ENCODE measurements around the gene LRRC8D. TPM values are rescaled to one million over a fixed set of nuclear protein-coding genes. Genes with fewer than 3 reads are reported as not detected.

Gene LRRC8D
- total RNA-seq, 3 donors from 2014 or later (not counting 1 experiment from before 2014, with no cell fraction given), result 16.2 to 26.2 (median 17.1) TPM

DNA sequence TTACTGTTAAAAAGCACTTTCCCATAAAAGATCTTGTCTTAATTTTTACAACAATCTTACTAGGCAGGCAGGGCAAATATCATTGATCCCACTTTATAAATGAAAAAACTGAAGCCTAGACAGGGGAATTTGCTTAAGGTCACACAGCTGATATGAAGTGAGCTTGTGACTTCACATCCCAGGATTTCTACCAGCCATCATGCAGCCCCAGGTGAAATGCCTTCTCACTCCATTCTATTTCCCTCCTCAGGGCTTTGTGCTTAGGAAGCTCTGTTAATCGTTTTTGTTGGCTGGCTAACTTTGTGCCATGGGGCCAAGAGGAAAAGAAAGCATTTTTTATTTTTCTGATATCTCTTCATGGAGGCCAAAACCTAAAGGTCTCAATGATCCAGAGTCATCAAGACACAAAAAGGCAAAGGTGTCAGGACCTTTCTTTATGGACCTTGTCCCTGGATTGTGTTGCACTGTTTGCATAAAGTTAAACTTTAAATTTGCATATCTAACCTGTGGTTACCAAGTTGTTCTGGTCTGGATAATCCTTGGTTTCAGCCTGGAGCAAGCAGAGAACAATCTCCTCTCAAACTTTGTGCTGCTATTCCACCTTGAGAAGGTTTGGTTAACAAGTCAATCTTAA lies 129.3 kb downstream of the LRRC8D start:
- DNase-seq, result no peak

DNA sequence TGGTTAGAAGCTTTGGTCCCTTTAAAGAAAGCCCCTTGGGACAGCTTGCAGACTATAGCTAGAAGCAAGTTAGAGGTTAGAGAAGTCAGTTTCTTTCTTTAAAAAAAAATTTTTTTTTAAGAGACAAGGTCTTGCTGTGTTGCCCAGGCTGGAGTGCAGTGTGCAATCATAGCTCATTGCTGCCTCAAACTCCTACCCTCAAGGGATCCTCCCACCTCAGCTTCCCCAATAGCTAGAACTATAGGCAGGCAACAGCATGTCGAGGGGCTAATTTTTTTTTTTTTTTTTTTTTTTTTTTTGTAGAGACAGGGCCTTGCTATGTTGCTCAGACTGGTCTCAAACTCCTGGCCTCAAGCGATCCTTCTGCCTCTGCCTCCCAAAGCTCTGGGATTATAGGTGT lies 129.9 kb downstream of the LRRC8D start:
- 83% methylated on average over 1 of the region's 2 CpGs for WGBS (ENCODE audit: insufficient coverage)
- Mint-ChIP-seq H3K27ac (no peak overlapping the region), H3K27me3 (ENCODE audit: low read depth in 2 of 2) (no peaks in the 10 kb centered on the region), H3K36me3 (no peaks in the 10 kb centered on the region), H3K4me3 (no peak overlapping the region), H3K9me3 (no peaks in the 10 kb centered on the region), H3K4me1 (peaks cover 0 to 5% of the 10 kb centered on the region in 2 donors)
- ATAC-seq (no peak), DNase-seq (no peak)
- H3K27me3 ChIP-seq (ENCODE audit: control insufficient read depth, insufficient read depth, low read length), result no peaks in the 10 kb centered on the region
- peaks cover 3% of the 10 kb centered on the region for H3K4me1 ChIP-seq (ENCODE audit: control insufficient read depth, insufficient read depth, low read length)
- TF ChIP-seq, protein P1, sequence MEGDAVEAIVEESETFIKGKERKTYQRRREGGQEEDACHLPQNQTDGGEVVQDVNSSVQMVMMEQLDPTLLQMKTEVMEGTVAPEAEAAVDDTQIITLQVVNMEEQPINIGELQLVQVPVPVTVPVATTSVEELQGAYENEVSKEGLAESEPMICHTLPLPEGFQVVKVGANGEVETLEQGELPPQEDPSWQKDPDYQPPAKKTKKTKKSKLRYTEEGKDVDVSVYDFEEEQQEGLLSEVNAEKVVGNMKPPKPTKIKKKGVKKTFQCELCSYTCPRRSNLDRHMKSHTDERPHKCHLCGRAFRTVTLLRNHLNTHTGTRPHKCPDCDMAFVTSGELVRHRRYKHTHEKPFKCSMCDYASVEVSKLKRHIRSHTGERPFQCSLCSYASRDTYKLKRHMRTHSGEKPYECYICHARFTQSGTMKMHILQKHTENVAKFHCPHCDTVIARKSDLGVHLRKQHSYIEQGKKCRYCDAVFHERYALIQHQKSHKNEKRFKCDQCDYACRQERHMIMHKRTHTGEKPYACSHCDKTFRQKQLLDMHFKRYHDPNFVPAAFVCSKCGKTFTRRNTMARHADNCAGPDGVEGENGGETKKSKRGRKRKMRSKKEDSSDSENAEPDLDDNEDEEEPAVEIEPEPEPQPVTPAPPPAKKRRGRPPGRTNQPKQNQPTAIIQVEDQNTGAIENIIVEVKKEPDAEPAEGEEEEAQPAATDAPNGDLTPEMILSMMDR (IDR thresholded peaks at IDR 0.05), result no peak
- no peaks in the 10 kb centered on the region for H3K36me3 ChIP-seq (ENCODE audit: control insufficient read depth, insufficient read depth, low read length)
- no peak overlapping the region for H3K4me3 ChIP-seq (ENCODE audit: low read length)
- intact Hi-C loops (cut with micrococcal nuclease), result no loop called here
- no peak overlapping the region for H3K27ac ChIP-seq (ENCODE audit: low read length)
- no peaks in the 10 kb centered on the region for H3K9me3 ChIP-seq (ENCODE audit: control insufficient read depth, insufficient read depth, low read length)

More for the DNA sequence above, 129.3 kb downstream of the LRRC8D start:
- Histone ChIP-seq H3K27ac (ENCODE audit: low read length) (no peak overlapping the region), H3K4me1 (ENCODE audit: control insufficient read depth, insufficient read depth, low read length) (peaks cover 3% of the 10 kb centered on the region), H3K36me3 (ENCODE audit: control insufficient read depth, insufficient read depth, low read length) (no peaks in the 10 kb centered on the region), H3K9me3 (ENCODE audit: control insufficient read depth, insufficient read depth, low read length) (no peaks in the 10 kb centered on the region), H3K4me3 (ENCODE audit: low read length) (no peak overlapping the region), H3K27me3 (ENCODE audit: control insufficient read depth, insufficient read depth, low read length) (no peaks in the 10 kb centered on the region)
- intact Hi-C loops (cut with micrococcal nuclease), result no loop called here
- no peaks in the 10 kb centered on the region for H3K9me3 Mint-ChIP-seq
- no peaks in the 10 kb centered on the region for H3K27me3 Mint-ChIP-seq (ENCODE audit: low read depth in 2 of 2)
- 63% methylated on average over 1 of the region's 1 CpG for WGBS (ENCODE audit: insufficient coverage)
- no peak overlapping the region for H3K27ac Mint-ChIP-seq
- TF ChIP-seq, protein P1 (IDR thresholded peaks at IDR 0.05), result no peak
- H3K4me3 Mint-ChIP-seq, result no peak overlapping the region
- H3K4me1 Mint-ChIP-seq, result peaks cover 0 to 5% of the 10 kb centered on the region in 2 donors
- ATAC-seq, result no peak
- no peaks in the 10 kb centered on the region for H3K36me3 Mint-ChIP-seq

DNA sequence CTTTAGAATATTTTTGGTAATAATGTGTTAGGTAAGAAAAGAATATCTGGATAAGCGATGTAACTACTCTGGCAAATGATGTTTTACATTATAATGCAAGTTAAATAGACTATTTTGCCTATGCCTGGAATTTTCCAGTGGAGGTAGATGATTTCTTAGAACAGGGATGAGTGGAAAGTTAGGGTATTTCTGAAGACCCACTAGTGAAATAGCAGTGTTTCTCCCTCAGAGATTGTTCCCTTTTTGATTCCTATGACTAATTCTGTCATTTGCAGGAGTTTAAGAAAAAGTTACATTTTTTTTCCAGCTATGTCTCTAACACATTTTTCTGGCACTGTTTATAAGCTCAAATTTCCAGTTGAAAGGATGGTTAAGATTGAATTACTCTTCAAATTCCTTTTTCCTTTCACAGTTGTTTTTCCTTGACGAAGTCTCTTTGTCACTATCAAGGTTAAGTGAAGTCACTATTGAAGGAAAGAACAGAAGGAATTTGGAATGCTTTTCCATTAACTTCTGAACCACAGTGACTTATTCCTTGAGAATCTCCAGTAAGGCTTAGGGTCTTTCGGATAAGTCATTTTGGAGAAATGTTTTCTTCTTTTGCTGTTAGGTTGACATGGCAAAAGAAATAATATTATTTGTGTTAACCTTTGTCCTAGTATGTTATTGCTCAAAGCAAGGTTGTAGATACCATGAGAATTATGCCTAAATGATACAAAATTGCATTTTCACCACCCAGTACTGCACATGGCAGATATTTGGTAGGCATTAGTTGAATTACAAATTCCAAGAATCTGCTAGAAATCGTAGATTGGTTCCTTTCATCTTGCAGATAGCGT lies 131.2 kb downstream of the LRRC8D start:
- WGBS (ENCODE audit: insufficient coverage), result 93% methylated on average over 4 of the region's 5 CpGs
- TF ChIP-seq, protein P1 (IDR thresholded peaks at IDR 0.05), result no peak
- Histone ChIP-seq H3K9me3 (ENCODE audit: control insufficient read depth, insufficient read depth, low read length) (no peaks in the 10 kb centered on the region), H3K4me1 (ENCODE audit: control insufficient read depth, insufficient read depth, low read length) (peaks cover 10% of the 10 kb centered on the region), H3K27ac (ENCODE audit: low read length) (no peak overlapping the region), H3K36me3 (ENCODE audit: control insufficient read depth, insufficient read depth, low read length) (no peaks in the 10 kb centered on the region), H3K4me3 (ENCODE audit: low read length) (no peak overlapping the region), H3K27me3 (ENCODE audit: control insufficient read depth, insufficient read depth, low read length) (no peaks in the 10 kb centered on the region)
- no peaks in the 10 kb centered on the region for H3K9me3 Mint-ChIP-seq
- H3K4me3 Mint-ChIP-seq, result no peak overlapping the region
- no peaks in the 10 kb centered on the region for H3K36me3 Mint-ChIP-seq
- peaks cover 7 to 10% of the 10 kb centered on the region in 2 donors for H3K4me1 Mint-ChIP-seq
- intact Hi-C loops (cut with micrococcal nuclease), result no loop called here
- H3K27ac Mint-ChIP-seq, result no peak overlapping the region
- no peaks in the 10 kb centered on the region for H3K27me3 Mint-ChIP-seq (ENCODE audit: low read depth in 2 of 2)
- DNase-seq (no peak), ATAC-seq (no peak)

Measured in natural killer cell (primary cell).